ENCODE measurements around the gene PLA2G4A. TPM values are rescaled to one million over a fixed set of nuclear protein-coding genes. Genes with fewer than 3 reads are reported as not detected.

The PLA2G4A gene
- total RNA-seq, 1 donor from 2014 or later, result 0.72 TPM

DNA sequence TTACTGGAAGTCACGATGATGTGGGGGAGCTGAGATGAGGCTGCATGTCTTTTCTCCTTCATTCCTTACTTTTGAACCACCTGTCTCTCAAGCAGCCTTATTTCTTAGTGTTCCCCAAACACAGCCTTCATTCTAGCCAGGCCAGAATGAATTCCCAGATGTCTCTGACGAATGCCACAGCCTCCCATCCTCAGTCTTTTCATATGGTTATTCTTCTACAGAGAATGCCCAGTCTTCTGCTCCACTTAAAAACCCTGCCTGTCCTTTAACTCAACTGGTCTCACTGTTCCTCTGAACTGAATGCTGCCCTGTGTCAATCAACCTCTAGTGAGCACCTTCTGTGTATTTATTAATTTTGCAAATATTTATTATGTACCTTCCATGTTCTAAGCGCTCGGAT is 156.2 kb downstream of the PLA2G4A start:
- Mint-ChIP-seq H3K27ac (no peak overlapping the region), H3K9me3 (ENCODE audit: low read depth) (no peaks in the 10 kb centered on the region), H3K4me3 (ENCODE audit: low read depth) (no peak overlapping the region), H3K4me1 (ENCODE audit: low read depth) (no peaks in the 10 kb centered on the region), H3K27me3 (peaks cover 5% of the 10 kb centered on the region), H3K36me3 (ENCODE audit: insufficient read depth) (no peaks in the 10 kb centered on the region)
- TF ChIP-seq, protein P1, sequence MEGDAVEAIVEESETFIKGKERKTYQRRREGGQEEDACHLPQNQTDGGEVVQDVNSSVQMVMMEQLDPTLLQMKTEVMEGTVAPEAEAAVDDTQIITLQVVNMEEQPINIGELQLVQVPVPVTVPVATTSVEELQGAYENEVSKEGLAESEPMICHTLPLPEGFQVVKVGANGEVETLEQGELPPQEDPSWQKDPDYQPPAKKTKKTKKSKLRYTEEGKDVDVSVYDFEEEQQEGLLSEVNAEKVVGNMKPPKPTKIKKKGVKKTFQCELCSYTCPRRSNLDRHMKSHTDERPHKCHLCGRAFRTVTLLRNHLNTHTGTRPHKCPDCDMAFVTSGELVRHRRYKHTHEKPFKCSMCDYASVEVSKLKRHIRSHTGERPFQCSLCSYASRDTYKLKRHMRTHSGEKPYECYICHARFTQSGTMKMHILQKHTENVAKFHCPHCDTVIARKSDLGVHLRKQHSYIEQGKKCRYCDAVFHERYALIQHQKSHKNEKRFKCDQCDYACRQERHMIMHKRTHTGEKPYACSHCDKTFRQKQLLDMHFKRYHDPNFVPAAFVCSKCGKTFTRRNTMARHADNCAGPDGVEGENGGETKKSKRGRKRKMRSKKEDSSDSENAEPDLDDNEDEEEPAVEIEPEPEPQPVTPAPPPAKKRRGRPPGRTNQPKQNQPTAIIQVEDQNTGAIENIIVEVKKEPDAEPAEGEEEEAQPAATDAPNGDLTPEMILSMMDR (IDR thresholded peaks at IDR 0.05; ENCODE audit: unreplicated experiment), result no peak
- DNase-seq (ENCODE audit: low spot score, unreplicated experiment), result no peak

DNA sequence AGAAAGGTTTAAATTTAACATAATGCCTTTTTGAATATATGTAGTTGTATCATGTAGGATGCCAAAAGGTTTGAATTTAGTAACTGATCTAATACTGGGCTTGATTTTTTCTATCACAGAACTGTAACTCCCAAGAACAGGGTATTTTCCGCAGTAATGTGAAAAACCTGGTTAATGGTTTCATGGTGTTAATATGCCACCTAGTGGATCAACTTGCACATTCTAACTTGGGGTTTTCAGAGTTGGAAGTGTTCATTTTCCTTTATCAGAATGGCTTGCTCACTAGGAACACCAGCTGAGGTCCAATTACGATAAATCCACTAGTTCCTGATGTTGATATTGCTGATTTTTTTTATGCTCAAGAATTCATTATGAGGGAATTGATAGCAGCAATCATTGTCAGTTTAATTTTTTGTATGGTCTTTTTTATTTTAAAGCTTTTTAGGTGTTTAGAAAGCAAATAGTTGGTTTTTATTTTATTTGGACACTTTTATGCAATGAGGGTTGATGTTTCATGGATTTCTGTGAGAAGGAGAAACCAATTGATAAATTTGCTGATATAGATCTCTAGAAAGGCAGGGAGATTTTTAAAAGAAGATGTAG is 157.2 kb downstream of the PLA2G4A start:
- TF ChIP-seq, protein P1 (IDR thresholded peaks at IDR 0.05; ENCODE audit: unreplicated experiment), result peak; percentile 84
- no peaks in the 10 kb centered on the region for H3K4me1 Mint-ChIP-seq (ENCODE audit: low read depth)
- no peak for DNase-seq (ENCODE audit: low spot score, unreplicated experiment)
- H3K27ac Mint-ChIP-seq, result no peak overlapping the region
- H3K27me3 Mint-ChIP-seq, result peaks cover 7% of the 10 kb centered on the region
- H3K36me3 Mint-ChIP-seq (ENCODE audit: insufficient read depth), result no peaks in the 10 kb centered on the region
- H3K9me3 Mint-ChIP-seq (ENCODE audit: low read depth), result no peaks in the 10 kb centered on the region
- H3K4me3 Mint-ChIP-seq (ENCODE audit: low read depth), result no peak overlapping the region

GRCh38 chr1:186987065-186987464 is 158.3 kb downstream of the PLA2G4A start:
- Mint-ChIP-seq H3K27me3 (peaks cover 7% of the 10 kb centered on the region), H3K36me3 (ENCODE audit: insufficient read depth) (no peaks in the 10 kb centered on the region), H3K9me3 (ENCODE audit: low read depth) (no peaks in the 10 kb centered on the region), H3K4me1 (ENCODE audit: low read depth) (no peaks in the 10 kb centered on the region), H3K4me3 (ENCODE audit: low read depth) (no peak overlapping the region), H3K27ac (no peak overlapping the region)
- DNase-seq (ENCODE audit: low spot score, unreplicated experiment), result no peak
- TF ChIP-seq, protein P1 (IDR thresholded peaks at IDR 0.05; ENCODE audit: unreplicated experiment), result no peak

DNA sequence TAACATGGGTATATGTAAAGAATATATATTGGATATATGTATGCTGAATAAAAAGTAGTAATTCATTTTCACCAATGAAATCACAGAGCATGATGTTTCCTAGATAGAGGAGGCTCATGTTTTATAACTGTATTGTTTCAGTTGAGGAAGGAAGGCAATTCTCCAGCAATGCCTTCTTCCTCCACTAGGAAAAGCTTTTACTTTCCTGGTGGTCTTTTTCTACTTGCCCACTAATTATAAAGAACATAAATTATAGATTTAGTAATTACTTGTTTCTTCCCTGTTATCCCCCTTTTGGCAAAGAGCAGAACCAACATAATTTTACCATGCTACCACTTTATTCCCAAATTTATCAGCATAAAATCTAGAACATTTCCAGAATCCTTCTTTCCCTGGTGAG is 159.0 kb downstream of the PLA2G4A start:
- TF ChIP-seq, protein P1 (IDR thresholded peaks at IDR 0.05; ENCODE audit: unreplicated experiment), result peak; percentile 53
- Mint-ChIP-seq H3K27ac (no peak overlapping the region), H3K9me3 (ENCODE audit: low read depth) (no peaks in the 10 kb centered on the region)

GRCh38 chr1:186993996-186994395 is 165.2 kb downstream of the PLA2G4A start:
- H3K27me3 Mint-ChIP-seq, result peaks cover 12% of the 10 kb centered on the region
- H3K36me3 Mint-ChIP-seq (ENCODE audit: insufficient read depth), result no peaks in the 10 kb centered on the region
- TF ChIP-seq, protein P1 (IDR thresholded peaks at IDR 0.05; ENCODE audit: unreplicated experiment), result no peak
- no peak for DNase-seq (ENCODE audit: low spot score, unreplicated experiment)
- no peak overlapping the region for H3K4me3 Mint-ChIP-seq (ENCODE audit: low read depth)
- H3K4me1 Mint-ChIP-seq (ENCODE audit: low read depth), result no peaks in the 10 kb centered on the region
- H3K9me3 Mint-ChIP-seq (ENCODE audit: low read depth), result no peaks in the 10 kb centered on the region
- H3K27ac Mint-ChIP-seq, result no peak overlapping the region

More for the DNA sequence above, 159.0 kb downstream of the PLA2G4A start:
- no peaks in the 10 kb centered on the region for H3K4me1 Mint-ChIP-seq (ENCODE audit: low read depth)
- peaks cover 7% of the 10 kb centered on the region for H3K27me3 Mint-ChIP-seq
- H3K4me3 Mint-ChIP-seq (ENCODE audit: low read depth), result no peak overlapping the region
- DNase-seq (ENCODE audit: low spot score, unreplicated experiment), result no peak
- no peaks in the 10 kb centered on the region for H3K36me3 Mint-ChIP-seq (ENCODE audit: insufficient read depth)
